Stimulated activated CD8-positive, alpha-beta memory T cell treated with anti-CD3 and anti-CD28 coated beads, Interleukin-15, amount 100 ng/mL, for 24 hours (primary cell): ENCODE measurements around the gene TTC39C.

Source experiments
- DNase-seq: peaks from one replicate; pipeline ENCODE4 v3.0.0-alpha.2; 2020; ENCODE audit warnings: low read depth

Gene TTC39C

DNA sequence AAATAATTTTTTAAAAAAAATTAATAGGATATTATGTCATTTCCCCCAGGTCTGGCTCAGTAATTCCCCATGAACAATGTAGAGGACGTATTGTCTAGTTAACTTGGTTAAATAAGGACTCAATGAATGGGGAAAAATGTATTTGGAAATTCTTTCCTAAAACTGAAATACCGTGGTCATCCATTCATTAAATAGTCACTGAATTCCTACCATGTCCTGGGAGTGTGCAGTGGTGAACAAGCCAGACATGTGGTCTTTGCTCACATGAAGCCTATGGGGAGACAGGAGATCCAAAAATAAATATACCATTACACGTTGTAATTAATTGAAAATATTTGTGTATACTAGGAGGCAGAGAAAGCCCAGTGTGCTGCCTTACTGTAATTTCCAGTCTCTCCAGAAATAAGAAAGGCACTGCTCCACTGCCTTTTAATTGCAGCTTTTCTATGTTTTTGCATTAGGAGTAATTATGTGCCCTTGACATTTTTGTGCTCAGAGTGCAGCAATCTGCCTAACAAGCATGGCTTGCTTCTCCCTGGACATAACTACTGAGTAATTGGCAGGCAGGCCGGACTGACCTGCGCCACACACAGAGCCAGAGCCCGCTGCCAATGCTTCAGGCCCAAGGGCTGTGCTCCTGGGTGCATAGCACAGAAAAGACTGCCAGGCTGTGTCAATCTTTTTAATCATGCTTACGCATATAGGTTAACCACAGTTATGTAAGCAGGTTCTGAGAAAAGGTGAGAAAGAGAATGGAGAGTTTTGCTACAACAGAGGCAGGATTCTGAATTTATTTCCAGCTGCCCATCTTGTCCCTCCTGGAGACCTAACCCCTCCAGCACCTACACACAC is 22.2 kb upstream of the TTC39C start:
- no peak for DNase-seq

DNA sequence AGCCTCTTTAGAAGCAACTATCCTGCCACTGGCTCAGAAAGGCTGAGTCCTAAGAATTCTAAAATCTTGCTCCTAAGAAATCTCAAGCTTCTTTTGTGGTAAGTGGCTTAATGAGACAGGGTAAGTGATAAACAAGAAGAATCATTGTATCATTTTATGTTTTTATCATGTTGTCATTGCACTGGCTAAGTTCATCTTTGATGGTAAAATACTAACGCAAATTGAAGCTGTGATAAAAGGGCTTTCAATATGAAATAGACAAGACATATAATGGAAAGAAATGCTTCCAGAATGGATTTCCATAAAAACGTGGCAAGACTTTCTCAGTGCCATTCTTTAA is 21.6 kb upstream of the TTC39C start:
- DNase-seq = no peak

DNA sequence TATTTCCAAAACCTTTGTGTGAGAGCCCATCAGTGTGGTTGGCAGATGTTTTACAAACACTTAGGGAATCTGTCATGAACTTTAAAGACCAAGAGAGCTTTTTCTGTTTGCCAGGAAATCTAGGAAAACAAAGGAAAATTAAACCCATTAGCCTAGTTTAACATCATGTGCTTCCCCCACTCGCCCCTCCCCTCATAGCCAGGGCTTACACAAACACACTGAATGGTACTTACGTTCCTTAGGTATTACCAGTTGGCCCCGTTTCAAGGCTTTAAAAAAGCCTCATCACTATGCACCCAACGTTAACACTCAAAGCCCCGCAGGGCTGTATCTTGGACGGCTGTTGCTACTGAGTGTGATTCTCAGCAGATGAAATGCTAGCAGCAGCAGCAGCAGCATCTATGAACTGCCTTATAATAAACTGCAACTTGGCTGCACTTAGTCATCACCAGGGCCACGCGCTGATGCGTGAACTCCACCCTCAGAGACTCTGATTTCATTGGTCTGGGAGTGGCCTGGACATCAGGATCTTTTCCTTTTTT is 20.1 kb upstream of the TTC39C start:
- DNase-seq = no peak

DNA sequence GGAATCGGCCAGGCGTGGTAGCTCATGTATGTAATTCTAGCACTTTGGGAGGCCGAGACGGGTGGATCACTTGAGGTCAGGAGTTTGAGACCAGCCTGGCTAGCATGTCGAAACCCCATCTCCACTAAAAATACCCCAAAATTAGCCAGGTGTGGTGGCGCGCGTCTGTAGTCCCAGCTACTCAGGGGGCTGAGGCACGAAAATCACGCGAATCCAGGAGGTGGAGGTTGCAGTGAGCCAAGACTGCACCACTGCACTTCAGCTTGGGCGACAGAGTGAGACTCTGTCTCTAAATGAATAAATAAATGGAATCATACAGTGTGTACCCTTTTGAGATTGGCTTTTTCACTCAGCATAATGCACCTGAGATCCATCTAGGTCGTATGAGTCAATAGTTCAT is 19.4 kb upstream of the TTC39C start:
- DNase-seq = no peak

DNA sequence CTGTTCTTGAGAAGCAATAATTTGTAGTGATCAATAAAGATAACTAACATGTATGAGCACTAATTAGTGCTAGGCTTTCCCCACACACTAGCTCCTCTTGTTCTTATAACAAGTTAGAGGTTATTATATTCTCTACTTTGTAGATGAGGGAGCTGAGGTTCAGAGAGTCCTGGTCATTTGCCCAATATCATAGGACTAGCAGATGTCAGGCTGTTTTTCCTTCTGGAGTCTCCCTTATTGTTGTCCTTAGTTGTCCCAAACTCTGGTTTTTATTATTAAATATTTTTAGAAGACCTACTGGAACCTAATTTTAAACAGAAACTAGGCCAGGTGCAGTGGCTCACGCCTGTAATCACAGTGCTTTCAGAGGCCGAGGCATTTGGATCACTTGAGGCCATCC is 16.5 kb upstream of the TTC39C start:
- no peak for DNase-seq

DNA sequence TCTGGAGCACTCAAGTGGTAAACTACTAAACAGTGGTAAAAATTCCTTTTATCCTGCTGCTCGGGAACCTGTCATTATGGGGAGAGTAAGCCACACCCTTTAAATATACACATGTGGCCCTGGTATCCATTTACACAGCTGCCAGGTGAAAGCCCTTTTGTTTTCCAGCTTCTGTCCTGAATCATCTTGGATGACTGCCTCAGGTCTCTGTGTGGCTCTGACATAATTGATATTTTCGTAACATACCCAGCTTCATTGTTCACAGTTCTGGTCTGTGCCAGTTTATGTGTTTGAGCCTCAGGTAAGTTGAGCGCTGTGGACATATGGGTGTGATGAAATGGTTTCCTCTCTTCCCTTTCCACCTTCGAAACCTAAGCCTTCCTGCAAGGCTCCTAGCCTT is 15.7 kb upstream of the TTC39C start:
- DNase-seq = no peak

DNA sequence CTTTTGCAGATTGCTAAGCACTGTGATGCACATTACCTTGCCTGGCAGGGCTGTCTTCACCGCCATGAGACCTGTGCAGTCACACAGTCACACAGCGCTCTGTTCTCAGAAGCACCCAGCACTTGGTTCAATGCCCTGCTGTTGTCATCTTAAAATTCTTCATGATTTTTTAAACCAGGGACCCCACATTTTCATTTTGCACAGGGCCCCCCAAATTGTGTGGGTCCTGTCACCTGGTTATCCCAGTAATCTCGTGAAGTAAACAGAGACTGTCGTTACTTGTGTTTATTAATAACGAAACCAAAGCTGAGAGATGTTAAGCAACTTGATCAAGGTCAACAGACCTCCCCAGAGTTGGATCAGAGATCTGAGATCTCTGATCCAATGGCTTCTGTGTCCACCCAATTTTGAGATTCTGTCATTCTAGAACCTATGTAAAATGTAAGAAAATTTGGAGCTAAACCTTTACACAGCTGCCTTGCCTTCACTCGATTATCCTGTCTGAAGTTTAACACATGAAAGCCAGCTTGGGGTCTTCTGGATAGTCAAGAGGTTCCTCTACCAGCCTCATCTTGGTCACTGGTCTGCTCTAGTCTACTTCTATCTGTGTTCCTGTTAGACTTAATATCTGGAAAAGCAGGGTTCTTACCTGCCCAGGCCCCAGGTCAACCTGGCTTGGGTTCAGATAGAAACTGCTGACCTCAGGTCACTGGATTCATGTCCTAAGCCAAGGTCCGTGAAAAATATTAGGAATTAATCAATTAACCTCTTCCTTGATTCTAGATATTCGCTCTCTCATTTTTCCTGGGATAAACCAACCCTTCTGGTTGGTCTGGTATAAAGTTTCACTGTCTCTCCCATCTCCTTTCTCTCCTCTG is 13.7 kb upstream of the TTC39C start:
- DNase-seq = no peak

DNA sequence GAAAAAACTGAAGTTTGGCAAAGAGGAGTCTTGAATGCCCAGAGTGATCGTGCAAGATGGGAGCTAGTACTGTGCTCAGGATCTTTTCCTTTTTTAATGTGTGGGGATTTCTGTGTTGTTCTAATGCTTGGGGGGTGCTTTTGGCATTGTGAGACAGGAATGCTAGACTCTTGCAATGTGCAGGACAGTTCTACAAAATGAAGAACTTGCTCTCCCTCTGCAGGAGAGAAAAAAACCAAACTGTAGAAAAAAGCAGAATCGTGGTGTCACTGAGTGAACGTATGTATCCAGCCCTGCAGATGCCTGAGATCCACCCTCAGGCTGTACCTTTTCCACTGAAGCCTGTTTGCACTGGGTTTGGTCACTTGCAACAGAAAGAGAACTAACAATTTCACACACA is 12.1 kb upstream of the TTC39C start:
- no peak for DNase-seq

DNA sequence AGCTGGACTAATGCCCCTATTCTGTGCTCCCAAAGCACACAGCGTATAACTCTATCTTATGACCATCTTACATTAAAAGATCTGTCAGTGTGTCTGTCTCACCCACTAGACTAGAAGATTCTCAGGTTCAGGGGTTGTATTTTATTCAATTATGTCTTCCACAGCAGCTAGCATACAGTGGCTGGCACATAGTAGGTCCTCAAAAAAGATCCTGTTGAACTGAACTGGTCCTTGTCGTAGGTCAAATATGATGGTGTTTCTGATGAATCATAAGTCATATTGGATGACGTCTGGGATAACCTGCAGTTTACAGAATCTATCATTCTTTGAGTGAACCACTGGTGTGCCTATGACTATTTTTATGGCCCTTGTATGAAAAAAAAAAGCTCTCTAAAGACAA is 11.3 kb upstream of the TTC39C start:
- DNase-seq = no peak

DNA sequence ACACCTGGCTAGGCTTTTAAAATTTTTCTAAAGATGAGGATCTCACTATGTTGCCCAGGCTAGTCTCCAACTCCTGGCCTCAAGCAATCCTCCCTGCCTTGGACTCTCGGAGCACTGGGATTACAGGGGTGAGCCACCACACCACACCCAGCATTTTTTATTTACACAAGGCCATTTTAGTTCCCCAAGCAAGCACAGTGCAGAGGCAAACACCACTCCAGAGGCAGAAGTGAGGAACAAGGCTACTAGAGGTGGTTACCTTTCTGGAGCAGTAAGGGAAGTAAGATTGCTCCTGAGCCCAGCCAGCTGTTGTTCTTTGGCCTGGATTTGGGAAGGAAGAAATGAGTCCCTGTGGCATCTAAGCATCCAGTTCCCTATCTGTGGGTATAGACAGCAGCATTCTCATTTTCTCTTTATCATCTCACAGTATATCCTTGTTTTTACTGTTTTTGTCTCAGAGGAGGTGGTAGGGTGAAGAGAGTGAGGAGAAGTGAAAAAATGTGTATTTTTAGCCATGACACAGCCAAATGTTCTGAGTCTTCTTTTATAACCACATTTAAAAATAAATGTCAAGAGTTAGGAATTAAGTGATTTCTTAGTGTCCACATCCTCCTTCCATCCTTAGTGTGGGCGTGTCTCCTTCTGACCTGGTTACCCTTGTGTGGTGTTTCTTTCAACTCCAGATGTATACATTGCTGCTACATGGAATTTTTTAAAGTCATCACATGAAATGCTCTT is 10.5 kb upstream of the TTC39C start:
- DNase-seq = no peak

DNA sequence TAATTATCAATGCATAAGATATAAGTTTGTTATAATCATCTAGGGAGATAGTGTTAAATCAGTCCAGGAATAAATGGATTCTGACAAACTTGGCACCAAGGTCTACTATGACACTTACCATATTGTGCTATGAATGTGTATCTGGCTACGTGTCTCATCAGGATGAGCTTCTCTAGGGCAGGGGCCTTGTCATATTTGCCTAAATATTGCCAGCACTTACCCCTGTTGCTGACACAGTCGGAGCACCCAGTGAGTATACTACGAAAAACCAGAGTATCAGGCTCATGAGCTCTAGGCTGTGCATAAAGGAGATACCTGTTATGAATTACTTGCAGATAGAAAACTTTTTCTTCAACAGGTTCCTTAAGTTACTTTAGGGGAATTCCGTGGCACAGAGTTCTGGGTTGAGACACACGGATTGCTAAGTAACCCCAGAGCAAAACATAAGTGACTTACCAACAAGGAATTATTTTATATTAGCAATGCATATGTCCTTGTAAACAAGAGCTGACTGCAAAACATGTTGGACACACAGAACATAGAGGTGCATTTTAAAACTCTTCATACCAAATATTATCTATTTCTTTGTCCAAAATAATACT is 7.7 kb upstream of the TTC39C start:
- DNase-seq = no peak

DNA sequence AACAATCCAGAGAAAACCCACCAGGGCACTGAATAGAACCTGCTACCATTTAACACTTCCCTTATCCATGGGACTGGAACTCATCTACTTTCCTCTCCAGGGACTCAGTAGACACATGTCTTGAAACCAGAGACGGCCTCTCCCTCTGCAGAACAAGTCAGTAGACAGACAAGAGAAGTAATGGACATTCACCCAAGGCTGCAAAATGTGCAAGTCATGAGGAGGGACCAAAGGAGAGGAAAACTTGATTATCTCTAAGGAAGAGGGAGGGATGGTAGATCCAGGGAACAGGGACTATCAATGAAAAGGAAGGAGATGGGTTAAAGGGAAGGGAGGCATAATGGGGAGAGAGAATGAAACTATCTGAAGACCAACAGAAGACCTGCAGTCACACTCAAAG is 5.3 kb upstream of the TTC39C start:
- no peak for DNase-seq

DNA sequence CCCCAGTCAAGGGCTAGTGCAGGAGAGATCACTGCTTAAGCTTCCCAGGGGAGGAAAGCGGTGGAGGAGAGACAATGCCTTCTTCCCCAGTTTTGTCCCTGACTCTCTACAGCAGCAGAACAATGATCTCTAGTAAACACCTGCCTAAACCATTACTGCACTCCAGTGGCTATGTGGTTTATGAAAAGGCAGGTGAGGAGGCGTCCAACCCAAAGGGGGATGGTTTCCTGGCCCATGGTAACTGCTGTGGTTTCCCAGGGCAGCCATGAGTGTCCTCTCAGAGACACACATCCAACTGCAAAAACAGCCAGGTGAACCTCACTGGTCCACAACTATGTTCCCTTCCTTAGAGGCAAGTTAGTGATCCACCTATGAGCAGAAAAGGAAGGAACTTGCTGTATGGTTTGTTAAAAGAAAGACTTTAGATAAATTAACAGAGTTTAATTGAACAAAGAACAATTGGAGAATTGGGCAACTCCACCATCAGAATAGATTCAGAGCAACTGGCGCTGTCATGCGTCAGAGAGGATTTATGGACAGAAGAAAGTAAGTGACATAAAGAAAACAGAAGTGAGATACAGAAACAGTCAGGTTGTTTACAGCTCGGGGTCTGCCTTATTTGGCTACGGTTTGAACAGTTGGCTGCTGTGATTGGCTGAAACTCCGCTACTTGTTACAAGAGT is 4.8 kb upstream of the TTC39C start:
- no peak for DNase-seq

DNA sequence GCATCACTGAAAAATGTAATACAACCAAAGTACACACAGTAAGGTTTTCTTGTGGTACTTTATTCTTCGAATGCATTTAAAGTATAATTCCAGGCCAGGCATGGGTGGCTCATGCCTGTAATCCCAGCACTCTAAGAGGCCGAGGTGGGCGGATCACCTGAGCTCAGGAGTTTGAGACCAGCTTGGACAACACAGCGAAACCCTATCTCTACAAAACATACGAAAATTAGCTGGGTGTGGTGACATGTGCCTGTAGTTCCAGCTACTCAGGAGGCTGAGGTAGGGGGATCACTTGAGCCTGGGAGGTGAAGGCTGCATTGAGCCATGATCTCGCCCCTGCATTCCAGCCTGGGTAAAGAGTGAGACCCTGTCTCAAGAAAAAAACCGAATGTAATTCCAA is 3.9 kb upstream of the TTC39C start:
- no peak for DNase-seq

DNA sequence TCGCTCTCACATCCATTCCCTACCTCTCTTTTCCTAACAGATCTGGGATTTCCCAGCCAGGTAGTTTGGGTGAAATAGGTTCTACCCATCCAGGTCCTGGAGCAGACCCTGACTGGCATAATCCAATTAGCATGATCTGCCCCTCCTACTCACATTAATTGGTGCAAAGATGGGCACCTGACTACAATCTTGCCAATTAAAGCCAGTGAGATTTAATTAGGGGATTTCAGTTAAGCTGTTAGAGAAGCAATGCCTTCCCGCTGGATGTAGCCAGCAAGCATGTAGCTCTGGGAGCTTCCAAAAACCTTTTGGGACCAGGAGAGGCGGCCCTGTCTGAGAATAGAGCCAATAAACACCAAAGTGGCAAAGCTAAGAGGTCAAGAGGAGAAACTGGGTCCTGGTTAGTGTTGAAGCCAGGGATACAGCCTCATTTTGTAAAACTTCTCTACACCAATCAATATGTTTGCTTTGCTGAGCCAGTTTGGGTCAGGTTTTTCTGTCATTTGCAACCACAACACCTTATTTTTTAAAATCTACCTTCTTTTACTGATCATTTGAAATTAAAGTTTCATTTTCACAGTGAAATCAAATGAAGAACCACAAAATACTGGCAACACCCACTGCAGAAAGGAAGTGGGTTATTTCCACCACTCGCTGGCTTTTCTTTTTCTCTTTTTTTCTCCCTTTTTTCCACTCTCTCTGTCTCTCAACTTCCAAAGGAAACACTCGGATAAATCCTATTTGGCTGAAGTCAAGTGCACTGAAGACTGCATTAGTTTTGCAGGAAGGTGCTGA is 3.2 kb upstream of the TTC39C start:
- DNase-seq = no peak

DNA sequence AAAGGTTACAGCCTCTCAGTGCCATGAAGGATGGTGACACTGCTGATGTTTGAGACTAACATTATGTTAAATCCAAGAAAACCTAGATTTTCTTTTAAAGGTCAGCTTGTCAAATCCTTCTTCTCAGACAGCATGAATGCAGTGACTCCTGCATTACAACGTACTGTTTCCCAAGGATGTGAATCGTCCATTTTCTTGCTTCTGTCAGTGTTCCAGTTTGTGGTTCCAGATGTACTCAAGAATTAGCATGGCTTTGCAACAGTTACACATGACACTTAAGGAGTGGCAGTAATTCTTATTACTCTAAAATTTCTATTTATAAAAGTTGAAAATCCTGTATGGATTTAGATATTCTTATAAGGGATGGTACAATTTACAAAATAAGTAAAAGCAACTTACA is 1.5 kb upstream of the TTC39C start:
- no peak for DNase-seq

DNA sequence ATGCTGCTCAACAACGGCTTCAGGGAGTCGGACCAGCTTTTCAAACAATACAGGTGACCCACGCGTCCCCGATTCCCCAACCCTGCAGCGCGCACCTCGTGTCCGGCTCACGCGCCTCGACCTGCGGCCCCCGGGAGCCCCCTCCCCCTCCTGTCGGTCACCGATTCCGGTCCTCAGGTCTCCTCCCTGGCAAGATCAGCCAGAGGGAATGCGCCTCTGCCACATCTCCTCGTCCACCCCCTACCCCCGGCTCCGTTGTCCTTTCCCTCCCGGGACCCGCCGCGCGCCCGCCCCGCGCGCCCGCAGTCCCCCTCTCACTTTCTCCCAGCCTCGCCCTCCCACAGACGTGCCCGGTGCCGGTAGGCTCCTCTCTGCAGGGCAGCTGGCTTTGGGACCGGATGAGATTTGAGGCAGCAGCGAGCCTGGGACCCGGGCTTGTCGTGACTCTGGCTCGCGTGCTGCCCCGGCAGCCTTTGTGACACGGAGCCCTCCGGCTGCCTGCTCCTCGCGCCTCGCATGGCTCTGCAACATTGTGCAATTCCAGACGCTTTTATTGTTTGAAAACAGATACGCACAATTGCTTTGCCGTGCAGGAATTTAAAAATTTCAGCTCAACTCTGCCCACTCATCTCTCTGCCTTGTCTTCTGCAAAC is 558 bp downstream of the TTC39C start:
- no peak for DNase-seq

DNA sequence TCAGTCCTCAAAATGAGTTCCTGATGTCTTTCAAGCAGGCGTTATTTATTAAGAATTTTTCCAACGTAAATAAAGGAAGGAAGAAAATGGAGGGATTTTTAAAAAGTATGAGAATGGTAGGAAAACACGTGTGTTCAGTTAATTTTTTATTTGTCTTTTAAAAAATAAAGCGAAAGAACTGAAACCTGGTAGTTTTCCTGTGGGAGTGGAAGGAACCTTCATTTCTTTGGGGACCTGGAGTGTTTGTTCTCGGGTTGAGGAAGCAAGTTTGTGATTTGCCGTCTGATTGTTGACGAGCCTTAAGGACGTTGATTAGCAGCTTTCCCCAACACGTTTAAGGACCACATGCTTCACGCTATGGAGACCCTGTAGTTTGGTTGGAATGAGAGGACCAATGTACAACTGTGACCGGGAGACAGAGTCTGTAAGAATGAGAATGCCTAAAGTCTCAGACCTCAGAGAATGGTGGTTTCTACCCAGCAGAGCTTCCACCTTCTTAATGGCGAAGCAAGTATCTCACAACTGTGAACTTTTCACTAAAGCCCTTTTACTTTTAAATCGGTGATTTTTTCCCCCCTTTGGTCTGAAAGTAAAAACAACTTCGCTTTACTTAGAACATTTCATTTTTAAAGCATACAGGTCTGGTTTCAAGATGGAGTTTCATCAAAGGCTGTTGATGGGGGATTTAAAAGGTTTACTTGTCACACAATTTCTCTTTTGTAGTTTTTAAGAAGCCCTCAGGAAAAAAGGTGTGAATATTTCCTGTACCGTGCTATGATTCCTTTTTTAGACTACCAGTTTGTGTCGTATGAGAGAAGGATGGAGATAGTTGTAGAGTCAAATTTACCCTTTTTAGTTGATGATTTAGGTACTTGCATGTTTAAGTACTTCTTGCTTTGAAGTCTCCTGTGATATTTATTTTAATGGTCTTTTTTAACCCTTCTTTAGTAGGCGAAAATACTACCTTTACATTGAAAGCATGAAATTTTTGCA is 1.4 kb downstream of the TTC39C start:
- no peak for DNase-seq

DNA sequence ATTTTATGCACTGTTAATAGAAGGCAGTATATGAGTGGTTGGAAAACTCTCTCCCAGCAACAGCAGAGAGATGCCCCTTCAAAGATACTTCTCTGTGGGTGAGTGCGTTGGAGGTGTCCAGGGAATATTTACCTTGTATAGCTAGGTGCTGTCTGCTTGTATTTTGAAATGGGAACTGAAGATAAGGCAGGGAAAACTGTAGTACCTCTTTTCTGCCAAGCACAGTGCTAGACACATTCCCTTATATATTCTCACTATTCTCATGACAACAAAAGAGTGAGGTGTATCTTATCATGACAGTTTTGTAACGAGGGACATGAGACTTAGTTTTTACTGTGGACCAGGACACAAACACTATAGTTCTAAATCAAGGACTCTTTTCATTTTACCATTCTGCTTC is 2.1 kb downstream of the TTC39C start:
- DNase-seq = no peak
